ENCODE data around the gene HNRNPA1.

- TF ChIP-seq YY1 (IDR thresholded peaks at IDR 0.05; ENCODE audit: insufficient read depth, insufficient read length) (no peak), ZNF274 (IDR thresholded peaks at IDR 0.05; ENCODE audit: low read depth, low read length) (no peak), SUZ12 (IDR thresholded peaks at IDR 0.05; ENCODE audit: extremely low read depth, insufficient read depth, insufficient read length) (no peak)
These were observed 21.1 kb upstream of the HNRNPA1 start for GRCh38 chr12:54259194-54260011.
